Heart right ventricle (tissue), 16 donors: ENCODE results near the gene CAPN2. TPM values are rescaled to one million over a fixed set of nuclear protein-coding genes. Genes with fewer than 3 reads are reported as not detected.

Experiments used
- ATAC-seq, 8 donors: fragments of 200-7000 bp; cut with Tn5 transposase; one replicate each; pipeline ENCODE4 v1.9.1; 2020; ENCODE audit warnings: mild to moderate bottlenecking in 8 of 8, moderate library complexity in 8 of 8, moderate number of reproducible peaks in 1 of 8
- DNase-seq, 2 donors: peaks; one replicate each; pipeline ENCODE4 v3.0.0-alpha.2; 2020
- H3K27ac ChIP-seq, 10 donors: fragments of 200-600 bp; sonication (generic) in 2 of 10; one replicate each; pipeline versions ENCODE4 v1.5.0 to v1.8.0; 2020 to 2022; ENCODE audit warnings: mild to moderate bottlenecking in 3 of 10
- H3K27me3 ChIP-seq, 7 donors: fragments of 200-600 bp; one replicate each; pipeline ENCODE4 v1.8.0; 2021 to 2022; ENCODE audit warnings: mild to moderate bottlenecking in 2 of 7
- H3K36me3 ChIP-seq, 9 donors: fragments of 200-600 bp; sonication (generic) in 1 of 9; one replicate each; pipeline versions ENCODE4 v1.5.0 to v1.8.0; 2020 to 2022; ENCODE audit warnings: mild to moderate bottlenecking in 2 of 9
- H3K4me1 ChIP-seq, 9 donors: fragments of 200-600 bp; sonication (generic) in 1 of 9; one replicate each; pipeline versions ENCODE4 v1.5.0 to v1.8.0; 2020 to 2022; ENCODE audit warnings: mild to moderate bottlenecking in 4 of 9
- H3K4me3 ChIP-seq, 10 donors: fragments of 200-600 bp; sonication (generic) in 2 of 10; one replicate each; pipeline versions ENCODE4 v1.5.0 to v1.8.0; 2020 to 2022; ENCODE audit warnings: mild to moderate bottlenecking in 7 of 10, moderate library complexity in 2 of 10
- H3K9me3 ChIP-seq, 11 donors: fragments of 200-600 bp in 10 of 11; sonication (generic) in 2 of 11; one replicate each; pipeline versions ENCODE4 v1.5.0 to v1.8.0; 2013 to 2022; ENCODE audit warnings: mild to moderate bottlenecking in 2 of 11, control low read depth in 1 of 11, moderate library complexity in 1 of 11
- CTCF ChIP-seq, 9 donors: fragments of 200-600 bp; sonication (generic) in 2 of 9; IDR thresholded peaks; one replicate each; pipeline versions ENCODE4 v1.5.0 to v1.8.0; 2021 to 2022; ENCODE audit warnings: antibody characterized with exemption in 9 of 9, mild to moderate bottlenecking in 5 of 9, moderate library complexity in 1 of 9
- WGBS, 2 donors: extraction: QIAGEN DNeasy Blood & Tissue Kit; methylation state at CpG; one replicate each; pipeline ENCODE4 v1.1.7; 2013; ENCODE audit warnings: inconsistent platforms in 1 of 2; 5-methylcytosine and 5-hydroxymethylcytosine counted together
- intact Hi-C, 10 donors: fragments of 100-400 bp; cut with DNase I; formaldehyde crosslinking; loops; one replicate each; pipeline versions ENCODE4 v1.11.1 to v1.14.2; 2022
- polyA plus RNA-seq, 2 donors: library from polyadenylated mRNA; stranded (reverse); fragments of 200-250 nt; gene quantifications; one replicate each; pipeline ENCODE4 v1.2.3, GENCODE V29; 2013
- total RNA-seq, 10 donors: library from RNA; stranded (reverse); fragmentation: NEBNext Ultra II Directional in 3 of 10; extraction: Animal tissue kit (Norgen Biotek cat#: 25700) in 3 of 10; gene quantifications; one replicate each; pipeline versions ENCODE4 v1.2.1 to v1.2.4, GENCODE V29; 2021 to 2023
- donor health status: Arrhythmogenic right ventricular cardiomyopathy.
- donor health status: ischemic (EF 13 %, LVEDD 7.1; RV severe dilation, severe dysfunction).
- donor health status: healthy with polysubstance abuse.
- donor health status: DM: no; HTN: yes; CAD: no.
- donor health status: DM: no; HTN: no; CAD: no.
- donor health status: ischemic (EF 25% LVEDD 6.9; RV normal size, moderate dysfunction).
- donor health status: ischemic (EF 25% LVEDD 5.7; RV mildly dilated, moderate dysfunction).
- donor health status: healthy.
- donor health status: DM: yes; HTN: yes; CAD: no.
- donor health status: Ischemic cardiomyopathy.
- donor health status: ischemic (EF 35%, LVEDD 5.7; RV mildly dilated, moderate dysfunction).
- donor health status: nonischemic (EF 11% LVEDD 7.7; RV severe dilation, severe dysfunction).
- donor health status: DM: yes; HTN: yes; CAD: no.
- donor health status: PGD.
- donor health status: ischemic (EF 29% LVEDD 5.4; RV normal size, mild dysfunction).
- donor health status: nonischemic (EF 23%, LVEDD 6.1; RV moderate dilation, normal function).

CAPN2 gene
- total and polyA plus RNA-seq, 12 donors: 62.4 to 107 (median 77.6) TPM

DNA sequence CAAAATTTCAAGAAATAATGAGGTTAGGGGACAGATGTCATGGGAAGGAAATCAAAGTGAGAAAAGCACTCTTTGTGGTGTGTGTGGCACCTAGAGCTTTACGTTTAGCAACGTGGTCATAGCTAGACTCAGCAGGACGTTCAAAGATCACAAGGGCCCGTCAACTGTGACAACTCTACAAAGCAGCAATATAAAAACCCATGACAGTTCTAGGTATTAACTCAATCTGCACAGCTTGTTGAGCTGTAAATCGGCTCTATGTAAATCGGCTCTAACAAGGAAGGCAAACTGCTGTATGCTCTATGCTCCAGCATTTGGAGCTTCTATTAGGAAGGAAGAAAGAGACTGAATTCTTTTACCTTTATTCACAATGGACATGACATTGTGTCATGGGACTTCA is 68.6 kb downstream of the CAPN2 start:
- peaks cover 0 to 15% (median 7%) of the 10 kb centered on the region in 9 donors for H3K4me1 ChIP-seq
- peaks cover 0 to 99% (median 24%) of the 10 kb centered on the region in 9 donors for H3K36me3 ChIP-seq
- WGBS, 2 donors: 86 to 92% methylated on average over 6 of the region's 6 CpGs
- H3K4me3 ChIP-seq: no peak overlapping the region
- H3K27ac ChIP-seq: no peak overlapping the region
- H3K27me3 ChIP-seq: no peaks in the 10 kb centered on the region
- intact Hi-C loops: no loop called here
- no peak for ATAC-seq
- no peaks in the 10 kb centered on the region for H3K9me3 ChIP-seq
- DNase-seq: no peak
- no peak for TF ChIP-seq CTCF (IDR thresholded peaks at IDR 0.05)

DNA sequence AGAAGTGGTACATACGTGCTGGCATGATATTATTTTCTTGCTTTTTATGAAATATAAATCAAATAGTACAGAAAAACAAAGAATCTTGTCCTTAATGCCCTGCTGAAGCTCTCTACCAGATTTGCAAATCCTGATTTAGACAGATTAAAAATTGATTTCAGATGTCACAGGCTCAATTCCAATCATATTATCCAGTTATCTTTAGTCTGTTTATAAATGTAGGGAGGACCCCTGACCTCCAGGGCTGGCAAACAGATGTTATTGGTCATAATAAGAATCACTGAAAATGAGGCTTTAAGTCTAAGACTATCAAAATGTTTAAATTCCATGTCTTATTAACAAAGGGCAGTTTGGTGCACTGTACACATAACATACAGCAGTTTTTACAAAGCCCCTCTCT is 71.3 kb downstream of the CAPN2 start:
- ATAC-seq: no peak
- Histone ChIP-seq H3K4me3 (no peak overlapping the region), H3K9me3 (no peaks in the 10 kb centered on the region), H3K4me1 (no peaks in the 10 kb centered on the region), H3K27ac (no peak overlapping the region), H3K36me3 (peaks cover 0 to 97% (median 23%) of the 10 kb centered on the region in 9 donors), H3K27me3 (no peaks in the 10 kb centered on the region)
- TF ChIP-seq CTCF (IDR thresholded peaks at IDR 0.05): no peak
- intact Hi-C loops: no loop called here
- WGBS, 2 donors: 41 to 95% methylated on average over 1 of the region's 1 CpG
- no peak for DNase-seq

- H3K4me3 ChIP-seq: no peak overlapping the region
- no peak for TF ChIP-seq CTCF (IDR thresholded peaks at IDR 0.05)
- peaks cover 0 to 97% (median 17%) of the 10 kb centered on the region in 9 donors for H3K36me3 ChIP-seq
- 85 to 86% methylated on average over 4 of the region's 4 CpGs for WGBS, 2 donors
- intact Hi-C loops: no loop called here
- no peaks in the 10 kb centered on the region for H3K4me1 ChIP-seq
- H3K27ac ChIP-seq: peak overlapping the region in 1 of 10 donors; percentile 9
- H3K27me3 ChIP-seq: no peaks in the 10 kb centered on the region
- peak in 2 of 8 donors; percentile 49 to 55 for ATAC-seq
- no peak for DNase-seq
- no peaks in the 10 kb centered on the region for H3K9me3 ChIP-seq
These were observed 72.2 kb downstream of the CAPN2 start for GRCh38 chr1:223784541-223784940.

GRCh38 chr1:223785808-223786207 is 73.5 kb downstream of the CAPN2 start:
- ATAC-seq (no peak), DNase-seq (no peak)
- WGBS, 2 donors: 68 to 70% methylated on average over 5 of the region's 5 CpGs
- no peak overlapping the region for H3K27ac ChIP-seq
- intact Hi-C loops: no loop called here
- TF ChIP-seq CTCF (IDR thresholded peaks at IDR 0.05): no peak
- H3K27me3 ChIP-seq: no peaks in the 10 kb centered on the region
- no peak overlapping the region for H3K4me3 ChIP-seq
- H3K36me3 ChIP-seq: peaks cover 0 to 97% (median 10%) of the 10 kb centered on the region in 9 donors
- H3K4me1 ChIP-seq: no peaks in the 10 kb centered on the region
- no peaks in the 10 kb centered on the region for H3K9me3 ChIP-seq
